OCI-LY7 (cell line): ENCODE results near the gene DEPP1. TPM values are rescaled to one million over a fixed set of nuclear protein-coding genes. Genes with fewer than 3 reads are reported as not detected.
A peak's percentile ranks its signal among the peaks of the same experiment; 100 is the strongest.

Source experiments
- BruUV-seq: library from RNA; stranded (reverse); fragments of 400-500 nt; replicated peaks from 2 replicates; lab custom pipeline; 2021; lab: Mats Ljungman, UMichigan
- CTCF ChIA-PET: fragments of 300-600 bp; sonication (Branson Sonifier 250); formaldehyde crosslinking; loops from one replicate; lab custom pipeline; 2022; ENCODE audit warnings: antibody characterized with exemption; ENCODE audit not compliant: unreplicated experiment; lab: Charles Lee
- POLR2A ChIA-PET: fragments of 300-600 bp; sonication (Branson Sonifier 250); formaldehyde crosslinking; loops from one replicate; lab custom pipeline; 2022; ENCODE audit warnings: antibody characterized with exemption; lab: Charles Lee
- DNase-seq: peaks from one replicate; pipeline ENCODE4 v3.0.0-alpha.2; 2015; ENCODE audit warnings: low spot score
- H2AFZ ChIP-seq: fragments of 200-600 bp; sonication (generic), shearing (Covaris generic); 2 replicates; pipeline ENCODE4 v1.6.1; 2014; ENCODE audit warnings: mild to moderate bottlenecking, antibody characterized with exemption, low read length, moderate library complexity
- H3K27ac ChIP-seq: fragments of 200-600 bp; sonication (generic); 2 replicates; pipeline ENCODE4 v1.5.1; 2014; ENCODE audit warnings: mixed run types, low read depth, mild to moderate bottlenecking, moderate library complexity, low read length, inconsistent platforms; ENCODE audit not compliant: poor library complexity, severe bottlenecking
- H3K36me3 ChIP-seq: fragments of 200-600 bp; sonication (generic); 2 replicates; pipeline ENCODE4 v1.6.1; 2014; ENCODE audit warnings: mild to moderate bottlenecking, antibody characterized with exemption, low read length, moderate library complexity, mixed read lengths; ENCODE audit not compliant: insufficient read depth
- H3K4me1 ChIP-seq: fragments of 200-600 bp; sonication (generic); 2 replicates; pipeline ENCODE4 v1.5.1; 2014; ENCODE audit warnings: mild to moderate bottlenecking, low read length; ENCODE audit not compliant: insufficient read depth, poor library complexity, severe bottlenecking
- H3K4me2 ChIP-seq: fragments of 200-600 bp; sonication (generic); 2 replicates; pipeline ENCODE4 v1.6.1; 2014; ENCODE audit warnings: mild to moderate bottlenecking, low read length
- H3K4me3 ChIP-seq: fragments of 200-600 bp; sonication (generic); 2 replicates; pipeline ENCODE4 v1.5.1; 2014; ENCODE audit warnings: mild to moderate bottlenecking, low read depth, low read length; ENCODE audit not compliant: poor library complexity, severe bottlenecking
- H3K79me2 ChIP-seq: fragments of 200-600 bp; sonication (generic); 2 replicates; pipeline ENCODE4 v1.6.1; 2016; ENCODE audit warnings: low read depth, mild to moderate bottlenecking, low read length, moderate library complexity, mixed read lengths; ENCODE audit not compliant: insufficient read depth
- H3K9me2 ChIP-seq: fragments of 200-600 bp; sonication (generic); 2 replicates; pipeline ENCODE4 v1.6.1; 2016; ENCODE audit warnings: mild to moderate bottlenecking, low read length, mixed read lengths; ENCODE audit not compliant: insufficient read depth
- H3K9me3 ChIP-seq: fragments of 200-600 bp; sonication (generic); 2 replicates; pipeline ENCODE4 v1.6.1; 2014; ENCODE audit warnings: mild to moderate bottlenecking, mixed run types, low read length, mixed read lengths
- H4K20me1 ChIP-seq: fragments of 200-600 bp; sonication (generic); 2 replicates; pipeline ENCODE4 v1.6.1; 2014; ENCODE audit warnings: mild to moderate bottlenecking, antibody characterized with exemption, low read length, moderate library complexity, mixed read lengths; ENCODE audit not compliant: insufficient read depth
- CTCF ChIP-seq: fragments of 200-600 bp; sonication (generic); conservative IDR thresholded peaks from 2 replicates; pipeline ENCODE4 v1.5.1; 2014; ENCODE audit warnings: mild to moderate bottlenecking, antibody characterized with exemption, low read length, moderate library complexity, mixed read lengths
- EZH2phosphoT487 ChIP-seq: fragments of 200-600 bp; sonication (generic); IDR thresholded peaks from 2 replicates; pipeline ENCODE4 v1.6.1; 2018; ENCODE audit warnings: low read depth, borderline replicate concordance, mild to moderate bottlenecking, mixed run types, antibody characterized with exemption, low read length, moderate library complexity, mixed read lengths
- intact Hi-C: fragments of 100-400 bp; cut with micrococcal nuclease; formaldehyde crosslinking; loops from one replicate; pipeline ENCODE4 v1.10.0; 2022; ENCODE audit not compliant: unreplicated experiment
- total RNA-seq, 2 experiments: library from RNA; depleted of rRNA in 1 of 2; stranded (reverse); fragments of >200 nt in 1 of 2; shearing (Covaris generic) in 1 of 2; gene quantifications; 2 replicates each; pipeline ENCODE4 v1.2.3, GENCODE V29; 2014 to 2022

DEPP1 gene
- total RNA-seq, 2 experiments from 2014 or later = 0.09 TPM; not detected in 1

- Histone ChIP-seq H3K27ac (no peak overlapping the region), H3K4me2 (peak overlapping the region; percentile 92), H3K4me1 (peaks cover 34% of the 10 kb centered on the region), H3K9me2 (no peaks in the 10 kb centered on the region), H3K9me3 (no peaks in the 10 kb centered on the region), H3K79me2 (no peaks in the 10 kb centered on the region), H3K36me3 (no peaks in the 10 kb centered on the region), H3K4me3 (peak overlapping the region; percentile 82), H4K20me1 (no peaks in the 10 kb centered on the region), H2AFZ (no peak overlapping the region)
- BruUV-seq = no TSS peak
- no peak for DNase-seq
- ChIA-PET POLR2A (interaction anchor here (2.0 kb wide), 1 partner anchor 8 kb away, joined by 5 read pairs; no protein-coding TSS in a partner anchor), CTCF (no interaction called here)
- intact Hi-C loops = loop anchor here (2.0 kb wide), 1 partner anchor 42 kb away; the partner anchor contains the start of gene ZNF22
- no peak for TF ChIP-seq EZH2phosphoT487
- TF ChIP-seq CTCF = no peak
These were observed 20.3 kb downstream of the DEPP1 start for GRCh38 chr10:44958196-44958897.

GRCh38 chr10:44956717-44957706, 21.6 kb downstream of the DEPP1 start:
- no peaks in the 10 kb centered on the region for H3K9me2 ChIP-seq
- BruUV-seq = no TSS peak
- no peak overlapping the region for H3K27ac ChIP-seq
- H4K20me1 ChIP-seq = no peaks in the 10 kb centered on the region
- H3K9me3 ChIP-seq = no peaks in the 10 kb centered on the region
- POLR2A ChIA-PET = no interaction called here
- TF ChIP-seq CTCF (no peak), EZH2phosphoT487 (no peak)
- no peak overlapping the region for H3K4me2 ChIP-seq
- no peaks in the 10 kb centered on the region for H3K79me2 ChIP-seq
- CTCF ChIA-PET = no interaction called here
- intact Hi-C loops = no loop called here
- no peak overlapping the region for H3K4me3 ChIP-seq
- peaks cover 29% of the 10 kb centered on the region for H3K4me1 ChIP-seq
- no peak for DNase-seq
- H3K36me3 ChIP-seq = no peaks in the 10 kb centered on the region
- H2AFZ ChIP-seq = no peak overlapping the region
